Activated CD4-positive, alpha-beta memory T cell treated with anti-CD3 and anti-CD28 coated beads for 36 hours (primary cell): ENCODE measurements around the gene ORAI3. TPM values are rescaled to one million over a fixed set of nuclear protein-coding genes. Genes with fewer than 3 reads are reported as not detected.

ENCODE experiments used
- CTCF ChIA-PET: fragments of 350-600 bp; sonication (Branson Sonifier 250); formaldehyde crosslinking; loops from one replicate; lab custom pipeline; 2021; ENCODE audit warnings: antibody characterized with exemption, inconsistent platforms; lab: Charles Lee
- POLR2A ChIA-PET: fragments of 350-600 bp; sonication (Branson Sonifier 250); formaldehyde crosslinking; loops from one replicate; lab custom pipeline; 2021; ENCODE audit warnings: antibody characterized with exemption; lab: Charles Lee
- DNase-seq: peaks from one replicate; pipeline ENCODE4 v3.0.0-alpha.2; 2020
- H3K27ac Mint-ChIP-seq: one replicate; pipeline ENCODE4 v1.8.0; 2021; ENCODE audit warnings: mixed read lengths
- H3K27me3 Mint-ChIP-seq: one replicate; pipeline ENCODE4 v1.8.0; 2021; ENCODE audit warnings: mixed read lengths
- H3K36me3 Mint-ChIP-seq: one replicate; pipeline ENCODE4 v1.8.0; 2021; ENCODE audit warnings: mixed read lengths
- H3K4me1 Mint-ChIP-seq: one replicate; pipeline ENCODE4 v1.8.0; 2021; ENCODE audit warnings: low read depth, mixed read lengths
- H3K4me3 Mint-ChIP-seq: one replicate; pipeline ENCODE4 v1.8.0; 2021; ENCODE audit warnings: mild to moderate bottlenecking, mixed read lengths
- H3K9me3 Mint-ChIP-seq: one replicate; pipeline ENCODE4 v1.8.0; 2021; ENCODE audit warnings: mixed read lengths
- intact Hi-C: fragments of 100-400 bp; cut with micrococcal nuclease; formaldehyde crosslinking; loops from one replicate; pipeline ENCODE4 v1.15.1; 2023
- total RNA-seq, 2 experiments: library from RNA; stranded (reverse); gene quantifications; one replicate each; pipeline ENCODE4 v1.2.3, GENCODE V29; 2021

The ORAI3 gene
- total RNA-seq, 2 experiments from 2014 or later: 9.6 to 9.7 TPM

DNA sequence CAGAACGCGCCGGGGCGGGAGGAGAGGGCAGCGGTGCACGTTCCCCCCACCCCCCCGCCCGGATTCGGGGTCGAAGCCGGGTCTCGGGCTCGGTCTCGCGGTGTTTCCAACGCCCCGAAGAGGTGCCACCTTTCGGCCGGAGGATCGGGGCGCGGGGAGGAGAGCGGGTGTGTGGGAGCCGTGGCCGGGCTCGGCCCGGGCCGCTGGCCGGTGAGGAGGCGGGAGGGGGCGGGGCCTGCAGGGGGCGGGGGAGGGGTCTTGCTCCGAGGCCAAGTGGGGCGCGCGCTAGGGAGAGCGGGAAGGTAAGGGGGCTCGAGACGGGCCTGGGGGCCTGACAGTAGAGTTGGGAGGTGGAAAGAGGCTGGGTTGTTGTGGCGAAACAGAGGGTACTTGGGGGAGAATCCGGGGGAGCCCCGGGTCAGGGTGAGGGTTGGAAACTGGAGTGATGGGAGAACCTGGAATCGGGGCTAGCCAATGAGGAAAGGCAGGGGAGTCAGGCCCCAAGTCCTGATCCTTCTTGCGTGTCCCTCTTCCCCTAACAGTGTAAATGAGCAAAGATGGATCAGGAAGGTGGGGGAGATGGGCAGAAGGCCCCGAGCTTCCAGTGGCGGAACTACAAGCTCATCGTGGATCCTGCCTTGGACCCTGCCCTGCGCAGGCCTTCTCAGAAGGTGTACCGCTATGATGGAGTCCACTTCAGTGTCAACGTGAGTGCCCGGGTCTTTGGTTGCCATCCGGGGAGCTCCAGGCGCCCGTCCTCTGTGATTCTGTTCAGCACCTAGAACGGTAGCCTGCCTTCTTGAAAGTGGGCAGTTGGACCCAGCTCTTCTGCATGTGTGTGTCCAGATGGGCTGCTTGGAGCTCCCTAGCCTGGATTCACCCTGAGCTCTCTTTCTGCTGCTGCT lies 9.6 kb downstream of the ORAI3 start:
- POLR2A ChIA-PET: interaction anchor here (1.1 kb wide), 2 partner anchors 116 to 184 kb away, joined by 3 to 6 read pairs; partner anchors contain the start of genes ZNF646 and ZNF668
- DNase-seq: no peak
- peaks cover 39% of the 10 kb centered on the region for H3K36me3 Mint-ChIP-seq

GRCh38 chr16:30961384-30961783 lies 12.5 kb downstream of the ORAI3 start:
- CTCF ChIA-PET: interaction anchor here (0.6 to 0.7 kb wide), 2 partner anchors 20 to 158 kb away, joined by 3 to 4 read pairs; no protein-coding TSS in a partner anchor
- H3K36me3 Mint-ChIP-seq: peaks cover 58% of the 10 kb centered on the region
- H3K27ac Mint-ChIP-seq: no peak overlapping the region
- no peaks in the 10 kb centered on the region for H3K9me3 Mint-ChIP-seq
- intact Hi-C loops: no loop called here
- H3K27me3 Mint-ChIP-seq: no peaks in the 10 kb centered on the region
- peaks cover 21% of the 10 kb centered on the region for H3K4me1 Mint-ChIP-seq
- POLR2A ChIA-PET: no interaction called here
- DNase-seq: no peak
- no peak overlapping the region for H3K4me3 Mint-ChIP-seq

More for the DNA sequence above, 9.6 kb downstream of the ORAI3 start:
- Mint-ChIP-seq H3K4me1 (peaks cover 26% of the 10 kb centered on the region), H3K4me3 (peak overlapping the region; percentile 88), H3K9me3 (no peaks in the 10 kb centered on the region), H3K27ac (peak overlapping the region; percentile 82), H3K27me3 (no peaks in the 10 kb centered on the region)
- intact Hi-C loops: loop anchor here (5.0 kb wide), 2 partner anchors 39 to 134 kb away; partner anchors contain the start of gene VKORC1
- CTCF ChIA-PET: interaction anchor here (1.1 kb wide), 1 partner anchor 184 kb away, joined by 4 read pairs; no protein-coding TSS in a partner anchor

- no peak overlapping the region for H3K4me3 Mint-ChIP-seq
- peaks cover 14% of the 10 kb centered on the region for H3K4me1 Mint-ChIP-seq
- H3K27me3 Mint-ChIP-seq: no peaks in the 10 kb centered on the region
- H3K36me3 Mint-ChIP-seq: peaks cover 63% of the 10 kb centered on the region
- no peak for DNase-seq
- intact Hi-C loops: no loop called here
- ChIA-PET CTCF (interaction anchor here (1.1 to 1.5 kb wide), 3 partner anchors 9 to 28 kb away, joined by 3 read pairs; no protein-coding TSS in a partner anchor), POLR2A (interaction anchor here (1.0 kb wide), 1 partner anchor 13 kb away, joined by 3 read pairs; no protein-coding TSS in a partner anchor)
- H3K9me3 Mint-ChIP-seq: no peaks in the 10 kb centered on the region
- H3K27ac Mint-ChIP-seq: no peak overlapping the region
Measured at GRCh38 chr16:30963925-30964511, 15.2 kb downstream of the ORAI3 start.

DNA sequence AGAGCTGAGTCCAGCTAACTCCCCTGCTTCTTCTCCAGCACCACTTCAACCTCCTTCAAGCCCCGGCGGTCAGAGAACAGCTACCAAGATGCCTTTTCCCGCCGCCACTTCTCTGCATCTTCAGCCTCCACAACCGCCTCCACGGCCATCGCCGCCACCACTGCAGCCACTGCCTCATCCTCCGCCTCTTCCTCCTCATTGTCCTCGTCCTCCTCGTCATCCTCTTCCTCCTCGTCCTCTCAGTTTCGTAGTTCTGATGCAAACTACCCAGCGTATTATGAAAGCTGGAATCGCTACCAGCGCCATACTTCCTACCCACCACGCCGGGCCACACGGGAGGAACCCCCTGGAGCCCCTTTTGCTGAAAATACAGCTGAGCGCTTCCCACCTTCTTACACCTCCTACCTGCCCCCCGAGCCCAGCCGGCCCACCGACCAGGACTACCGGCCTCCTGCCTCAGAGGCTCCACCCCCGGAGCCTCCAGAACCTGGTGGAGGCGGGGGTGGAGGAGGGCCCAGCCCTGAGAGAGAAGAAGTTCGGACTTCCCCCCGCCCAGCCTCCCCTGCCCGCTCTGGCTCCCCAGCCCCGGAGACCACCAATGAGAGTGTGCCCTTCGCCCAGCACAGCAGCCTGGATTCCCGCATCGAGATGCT lies 15.8 kb downstream of the ORAI3 start:
- H3K4me1 Mint-ChIP-seq: peaks cover 7% of the 10 kb centered on the region
- H3K27ac Mint-ChIP-seq: no peak overlapping the region
- no peak for DNase-seq
- intact Hi-C loops: no loop called here
- peaks cover 63% of the 10 kb centered on the region for H3K36me3 Mint-ChIP-seq
- H3K4me3 Mint-ChIP-seq: no peak overlapping the region
- CTCF ChIA-PET: interaction anchor here (1.1 to 1.5 kb wide), 3 partner anchors 10 to 29 kb away, joined by 3 read pairs; no protein-coding TSS in a partner anchor
- H3K9me3 Mint-ChIP-seq: no peaks in the 10 kb centered on the region
- POLR2A ChIA-PET: interaction anchor here (1.0 kb wide), 1 partner anchor 14 kb away, joined by 3 read pairs; no protein-coding TSS in a partner anchor
- no peaks in the 10 kb centered on the region for H3K27me3 Mint-ChIP-seq

- no peak overlapping the region for H3K4me3 Mint-ChIP-seq
- peaks cover 58% of the 10 kb centered on the region for H3K36me3 Mint-ChIP-seq
- H3K27me3 Mint-ChIP-seq: no peaks in the 10 kb centered on the region
- ChIA-PET CTCF (no interaction called here), POLR2A (no interaction called here)
- no peak overlapping the region for H3K27ac Mint-ChIP-seq
- no peaks in the 10 kb centered on the region for H3K4me1 Mint-ChIP-seq
- H3K9me3 Mint-ChIP-seq: no peaks in the 10 kb centered on the region
- intact Hi-C loops: no loop called here
- no peak for DNase-seq
Measured at GRCh38 chr16:30965436-30965835, 16.6 kb downstream of the ORAI3 start.

GRCh38 chr16:30966033-30966619 lies 17.3 kb downstream of the ORAI3 start:
- Mint-ChIP-seq H3K36me3 (peaks cover 60% of the 10 kb centered on the region), H3K4me1 (no peaks in the 10 kb centered on the region), H3K9me3 (no peaks in the 10 kb centered on the region), H3K27ac (no peak overlapping the region), H3K27me3 (no peaks in the 10 kb centered on the region), H3K4me3 (no peak overlapping the region)
- intact Hi-C loops: no loop called here
- ChIA-PET POLR2A (no interaction called here), CTCF (no interaction called here)
- no peak for DNase-seq

DNA sequence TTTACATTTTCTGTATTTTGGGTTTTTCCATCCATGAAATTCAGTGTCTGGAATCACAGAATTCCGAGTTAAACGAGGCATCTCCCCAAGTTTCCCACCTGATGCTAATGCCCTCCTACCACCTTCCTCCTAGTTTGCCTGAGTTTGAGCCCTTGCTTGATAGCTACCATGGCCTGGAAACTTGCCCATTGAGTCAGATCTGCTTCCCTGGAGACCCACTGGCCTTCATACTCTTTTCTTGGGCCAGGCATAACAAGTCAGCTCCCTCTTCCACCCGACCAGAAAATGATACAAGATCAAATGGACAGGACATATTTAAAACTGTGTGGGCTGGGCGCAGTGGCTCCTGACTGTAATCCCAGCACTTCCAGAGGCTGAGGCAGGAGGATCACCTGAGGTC lies 18.9 kb downstream of the ORAI3 start:
- DNase-seq: no peak
- no peak overlapping the region for H3K27ac Mint-ChIP-seq
- ChIA-PET CTCF (no interaction called here), POLR2A (no interaction called here)
- H3K27me3 Mint-ChIP-seq: no peaks in the 10 kb centered on the region
- no peaks in the 10 kb centered on the region for H3K9me3 Mint-ChIP-seq
- no peak overlapping the region for H3K4me3 Mint-ChIP-seq
- peaks cover 64% of the 10 kb centered on the region for H3K36me3 Mint-ChIP-seq
- H3K4me1 Mint-ChIP-seq: no peaks in the 10 kb centered on the region
- intact Hi-C loops: no loop called here

GRCh38 chr16:30969246-30969842 lies 20.5 kb downstream of the ORAI3 start:
- H3K27me3 Mint-ChIP-seq: no peaks in the 10 kb centered on the region
- CTCF ChIA-PET: interaction anchor here (0.6 to 1.4 kb wide), 3 partner anchors 12 to 54 kb away, joined by 3 to 4 read pairs (median 4); no protein-coding TSS in a partner anchor
- POLR2A ChIA-PET: no interaction called here
- intact Hi-C loops: no loop called here
- H3K36me3 Mint-ChIP-seq: peaks cover 65% of the 10 kb centered on the region
- no peak overlapping the region for H3K27ac Mint-ChIP-seq
- H3K4me3 Mint-ChIP-seq: no peak overlapping the region
- no peak for DNase-seq
- no peaks in the 10 kb centered on the region for H3K9me3 Mint-ChIP-seq
- H3K4me1 Mint-ChIP-seq: no peaks in the 10 kb centered on the region

- DNase-seq: no peak
- POLR2A ChIA-PET: no interaction called here
- Mint-ChIP-seq H3K4me1 (no peaks in the 10 kb centered on the region), H3K36me3 (peaks cover 57% of the 10 kb centered on the region), H3K27ac (no peak overlapping the region), H3K27me3 (no peaks in the 10 kb centered on the region), H3K9me3 (no peaks in the 10 kb centered on the region), H3K4me3 (no peak overlapping the region)
- CTCF ChIA-PET: no interaction called here
- intact Hi-C loops: no loop called here
Measured at GRCh38 chr16:30971298-30971697, 22.4 kb downstream of the ORAI3 start.

GRCh38 chr16:30972872-30973271 lies 24.0 kb downstream of the ORAI3 start:
- CTCF ChIA-PET: interaction anchor here (1.1 kb wide), 1 partner anchor 12 kb away, joined by 6 read pairs; the partner anchor contains the start of gene HSD3B7
- no peaks in the 10 kb centered on the region for H3K4me1 Mint-ChIP-seq
- no peaks in the 10 kb centered on the region for H3K27me3 Mint-ChIP-seq
- intact Hi-C loops: no loop called here
- no peak overlapping the region for H3K27ac Mint-ChIP-seq
- no peaks in the 10 kb centered on the region for H3K9me3 Mint-ChIP-seq
- peaks cover 56% of the 10 kb centered on the region for H3K36me3 Mint-ChIP-seq
- H3K4me3 Mint-ChIP-seq: no peak overlapping the region
- POLR2A ChIA-PET: no interaction called here
- no peak for DNase-seq

GRCh38 chr16:30974348-30974747 lies 25.5 kb downstream of the ORAI3 start:
- ChIA-PET POLR2A (no interaction called here), CTCF (no interaction called here)
- no peak for DNase-seq
- no peak overlapping the region for H3K4me3 Mint-ChIP-seq
- no peaks in the 10 kb centered on the region for H3K27me3 Mint-ChIP-seq
- no peak overlapping the region for H3K27ac Mint-ChIP-seq
- H3K36me3 Mint-ChIP-seq: peaks cover 54% of the 10 kb centered on the region
- no peaks in the 10 kb centered on the region for H3K4me1 Mint-ChIP-seq
- H3K9me3 Mint-ChIP-seq: no peaks in the 10 kb centered on the region
- intact Hi-C loops: no loop called here
